Endothelial cell of umbilical vein (primary cell): ENCODE measurements around the gene CCDC60. TPM values are rescaled to one million over a fixed set of nuclear protein-coding genes. Genes with fewer than 3 reads are reported as not detected.

Source experiments
- BruUV-seq: library from RNA; stranded (reverse); fragments of 400-500 nt; replicated peaks from 2 replicates; lab custom pipeline; 2021; lab: Mats Ljungman, UMichigan
- CTCF ChIA-PET: fragments of 300-600, 350-600 bp; sonication (Branson Sonifier 250); formaldehyde crosslinking; loops from one replicate; lab custom pipeline; 2021; ENCODE audit warnings: antibody characterized with exemption, inconsistent platforms; lab: Charles Lee
- POLR2A ChIA-PET: fragments of 300-600, 350-600 bp; sonication (Branson Sonifier 250); formaldehyde crosslinking; loops from one replicate; lab custom pipeline; 2021; ENCODE audit warnings: antibody characterized with exemption, inconsistent platforms; lab: Charles Lee
- DNase-seq: peaks from one replicate; pipeline ENCODE4 v3.0.0-alpha.2; 2011; ENCODE audit warnings: low read depth, low spot score
- FAIRE-seq: peaks from 2 replicates; lab custom pipeline; 2011; peaks lifted over from hg19 to GRCh38; lab: Jason Lieb, UNC
- H2AFZ ChIP-seq: 2 replicates; pipeline ENCODE4 v1.6.0; 2012; ENCODE audit warnings: low read depth, low read length, control low read depth, inconsistent platforms
- H3K27ac ChIP-seq: 2 replicates; pipeline ENCODE4 v1.5.1; 2011; ENCODE audit warnings: low read depth, mild to moderate bottlenecking, control low read depth, low read length, moderate library complexity; ENCODE audit not compliant: insufficient read depth
- H3K27me3 ChIP-seq, 2 experiments: 2 replicates each; pipeline versions ENCODE4 v1.6.0 to v1.6.1; 2011; ENCODE audit warnings: low read length in 2 of 2, mixed read lengths in 1 of 2; ENCODE audit not compliant: control insufficient read depth in 2 of 2, insufficient read depth in 2 of 2
- H3K36me3 ChIP-seq, 2 experiments: 2 replicates in 1 of 2; 3 replicates in 1 of 2; pipeline ENCODE4 v1.5.1; 2011; ENCODE audit warnings: low read length in 2 of 2, mild to moderate bottlenecking in 1 of 2, moderate library complexity in 1 of 2; ENCODE audit not compliant: control insufficient read depth in 2 of 2, insufficient read depth in 2 of 2; ENCODE audit errors: extremely low read depth in 1 of 2
- H3K4me1 ChIP-seq: 3 replicates; pipeline ENCODE4 v1.5.1; 2011; ENCODE audit warnings: mild to moderate bottlenecking, low read length; ENCODE audit not compliant: control insufficient read depth, insufficient read depth; ENCODE audit errors: extremely low read depth
- H3K4me2 ChIP-seq: 2 replicates; pipeline ENCODE4 v1.6.1; 2011; ENCODE audit warnings: low read length, control low read depth, mixed read lengths; ENCODE audit not compliant: insufficient read depth
- H3K4me3 ChIP-seq, 3 experiments: fragments of 200-600 bp in 1 of 3; sonication (generic), shearing (Covaris generic) in 1 of 3; replicated peaks in 1 of 3; 2 replicates each; pipeline ENCODE4 v1.5.1; 2011 to 2016; ENCODE audit warnings: control low read depth in 3 of 3, low read length in 3 of 3, mild to moderate bottlenecking in 2 of 3, inconsistent platforms in 1 of 3, low read depth in 1 of 3, moderate library complexity in 1 of 3; ENCODE audit not compliant: insufficient read depth in 1 of 3
- H3K79me2 ChIP-seq: 2 replicates; pipeline ENCODE4 v1.6.0; 2012; ENCODE audit warnings: low read length, inconsistent platforms; ENCODE audit not compliant: control insufficient read depth, insufficient read depth
- H3K9ac ChIP-seq: replicated peaks from 2 replicates; pipeline ENCODE3; 2011; ENCODE audit warnings: low read length, control low read depth; ENCODE audit not compliant: insufficient read depth; ENCODE audit errors: extremely low read depth
- H3K9me1 ChIP-seq: replicated peaks from 3 replicates; pipeline ENCODE4 v1.6.0; 2011; ENCODE audit warnings: mild to moderate bottlenecking, low read length; ENCODE audit not compliant: control insufficient read depth, insufficient read depth; ENCODE audit errors: extremely low read depth
- H3K9me3 ChIP-seq: replicated peaks from 2 replicates; pipeline ENCODE4 v1.5.1; 2012; ENCODE audit warnings: low read length, inconsistent platforms; ENCODE audit not compliant: control insufficient read depth, insufficient read depth
- H4K20me1 ChIP-seq: replicated peaks from 2 replicates; pipeline ENCODE3; 2011; ENCODE audit warnings: mild to moderate bottlenecking, low read length; ENCODE audit not compliant: control insufficient read depth, insufficient read depth; ENCODE audit errors: extremely low read depth
- CTCF ChIP-seq, 2 donors: IDR thresholded peaks; 1 replicate in 1 of 2; 2 replicates in 1 of 2; pipeline ENCODE4 v1.5.1; 2011; ENCODE audit warnings: low read length in 2 of 2, mild to moderate bottlenecking in 2 of 2, moderate library complexity in 2 of 2, control low read depth in 1 of 2, inconsistent platforms in 1 of 2, low read depth in 1 of 2; ENCODE audit not compliant: insufficient read depth in 1 of 2; ENCODE audit errors: extremely low read depth in 1 of 2
- EZH2 ChIP-seq: IDR thresholded peaks from 2 replicates; pipeline ENCODE4 v1.6.1; 2012; ENCODE audit warnings: borderline replicate concordance, low read depth, mild to moderate bottlenecking, moderate library complexity, low read length, inconsistent platforms; ENCODE audit not compliant: severe bottlenecking
- FOS ChIP-seq: IDR thresholded peaks from 2 replicates; pipeline ENCODE4 v1.6.1; 2011; ENCODE audit warnings: mild to moderate bottlenecking, low read length, moderate library complexity, borderline replicate concordance; ENCODE audit not compliant: insufficient read depth
- GATA2 ChIP-seq: IDR thresholded peaks from 2 replicates; pipeline ENCODE4 v1.7.0; 2011; ENCODE audit warnings: low read depth, mild to moderate bottlenecking, moderate library complexity, mixed read lengths, low read length; ENCODE audit not compliant: insufficient read length, insufficient read depth
- JUN ChIP-seq: IDR thresholded peaks from 2 replicates; pipeline ENCODE4 v1.6.1; 2011; ENCODE audit warnings: borderline replicate concordance, low read depth; ENCODE audit not compliant: insufficient read length, insufficient read depth
- MAX ChIP-seq: IDR thresholded peaks from 2 replicates; pipeline ENCODE4 v1.6.1; 2011; ENCODE audit not compliant: insufficient read depth, insufficient read length
- MYC ChIP-seq: IDR thresholded peaks from one replicate; pipeline ENCODE4 v1.6.1; 2011; ENCODE audit warnings: mild to moderate bottlenecking, low read depth, low read length
- POLR2A ChIP-seq: IDR thresholded peaks from 2 replicates; pipeline ENCODE4 v1.6.1; 2012; ENCODE audit warnings: low read depth, mild to moderate bottlenecking, control low read depth, low read length
- POLR2AphosphoS5 ChIP-seq: IDR thresholded peaks from 2 replicates; pipeline ENCODE4 v1.6.1; 2012; ENCODE audit warnings: low read depth, mild to moderate bottlenecking, control low read depth, low read length, moderate library complexity; ENCODE audit not compliant: insufficient read depth
- dilution Hi-C: fragments of 300-500 bp; cut with MboI; formaldehyde crosslinking; loops from one replicate; pipeline ENCODE4 v1.15.0; 2019; ENCODE audit warnings: low sequenced_read_pairs; ENCODE audit not compliant: extremely low pct_ligation_motif_present
- intact Hi-C: fragments of 100-400 bp; cut with micrococcal nuclease; formaldehyde crosslinking; loops from one replicate; pipeline ENCODE4 v1.10.0; 2022
- polyA plus RNA-seq, 4 experiments: library from polyadenylated mRNA; depleted of rRNA in 3 of 4; stranded (reverse) in 3 of 4; unstranded in 1 of 4; fragments of >200 nt; gene quantifications; 2 replicates each; pipeline versions ENCODE4 v1.2.1 to v1.2.3, GENCODE V29; 2011 to 2012; ENCODE audit warnings: missing spikeins in 1 of 4
- total RNA-seq: library from RNA; stranded (reverse); gene quantifications from 2 replicates; pipeline ENCODE4 v1.2.3, GENCODE V29; 2021

CCDC60 gene
- total and polyA plus RNA-seq, 2 donors (not counting 3 experiments of a cell fraction or from before 2014, with no cell fraction given) = not detected

GRCh38 chr12:119461636-119462214 lies 127.2 kb downstream of the CCDC60 start:
- Histone ChIP-seq H3K4me1 (no peaks in the 10 kb centered on the region), H3K9me1 (no peaks in the 10 kb centered on the region), H3K79me2 (no peaks in the 10 kb centered on the region), H4K20me1 (no peaks in the 10 kb centered on the region), H3K27me3 (no peaks in the 10 kb centered on the region), H3K9me3 (no peaks in the 10 kb centered on the region), H3K4me3 (no peak overlapping the region), H3K4me2 (no peak overlapping the region), H3K36me3 (no peaks in the 10 kb centered on the region), H3K27ac (no peak overlapping the region), H2AFZ (no peak overlapping the region), H3K9ac (no peak overlapping the region)
- no peak for DNase-seq
- ChIA-PET CTCF (no interaction called here), POLR2A (no interaction called here)
- intact Hi-C loops (no loop called here), dilution Hi-C loops (no loop called here)
- no peak for FAIRE-seq
- no TSS peak for BruUV-seq
- no peak for TF ChIP-seq FOS

- no peak for FAIRE-seq
- Histone ChIP-seq H3K27me3 (no peaks in the 10 kb centered on the region), H3K9me3 (no peaks in the 10 kb centered on the region), H3K79me2 (no peaks in the 10 kb centered on the region), H4K20me1 (no peaks in the 10 kb centered on the region), H3K9me1 (no peaks in the 10 kb centered on the region), H3K9ac (no peak overlapping the region), H3K36me3 (no peaks in the 10 kb centered on the region), H3K4me3 (no peak overlapping the region), H2AFZ (no peak overlapping the region), H3K4me1 (no peaks in the 10 kb centered on the region), H3K27ac (no peak overlapping the region), H3K4me2 (no peak overlapping the region)
- DNase-seq = no peak
- BruUV-seq = no TSS peak
- CTCF ChIA-PET = no interaction called here
- dilution Hi-C loops = no loop called here
- POLR2A ChIA-PET = no interaction called here
- intact Hi-C loops = no loop called here
- no peak for TF ChIP-seq MYC
- no peak for TF ChIP-seq GATA2
- no peak for TF ChIP-seq CTCF (IDR thresholded peaks at IDR 0.05; ENCODE audit: extremely low read depth in 1 of 2, insufficient read depth in 1 of 2, low read depth in 1 of 2, low read length in 2 of 2)
- no peak for TF ChIP-seq POLR2A
- TF ChIP-seq JUN = no peak
- TF ChIP-seq MAX = no peak
- no peak for TF ChIP-seq FOS
- no peak for TF ChIP-seq POLR2AphosphoS5
- TF ChIP-seq EZH2 = no peak
Observed at GRCh38 chr12:119463211-119463926, 128.8 kb downstream of the CCDC60 start.
